Keratinocyte (primary cell): Measurements from ENCODE around the gene ASB6. TPM values are rescaled to one million over a fixed set of nuclear protein-coding genes. Genes with fewer than 3 reads are reported as not detected.

ENCODE experiments used
- DNase-seq: peaks from one replicate; pipeline ENCODE4 v3.0.0-alpha.2; 2011; ENCODE audit warnings: low read depth, missing footprints, low spot score
- FAIRE-seq: peaks from 2 replicates; lab custom pipeline; 2011; peaks lifted over from hg19 to GRCh38; lab: Jason Lieb, UNC
- H2AFZ ChIP-seq: 2 replicates; pipeline ENCODE4 v1.6.0; 2012; ENCODE audit warnings: low read length, control low read depth, inconsistent platforms; ENCODE audit not compliant: control insufficient read depth
- H3K27ac ChIP-seq: 2 replicates; pipeline ENCODE4 v1.5.1; 2011; ENCODE audit warnings: low read length; ENCODE audit not compliant: control insufficient read depth, insufficient read depth
- H3K27me3 ChIP-seq: 3 replicates; pipeline ENCODE4 v1.6.0; 2011; ENCODE audit warnings: low read length; ENCODE audit not compliant: control insufficient read depth, insufficient read depth; ENCODE audit errors: extremely low read depth
- H3K36me3 ChIP-seq, 2 experiments: 2 replicates in 1 of 2; 3 replicates in 1 of 2; pipeline ENCODE4 v1.5.1; 2011; ENCODE audit warnings: low read length in 2 of 2, mild to moderate bottlenecking in 1 of 2; ENCODE audit not compliant: control insufficient read depth in 2 of 2, insufficient read depth in 2 of 2; ENCODE audit errors: extremely low read depth in 1 of 2
- H3K4me1 ChIP-seq: 3 replicates; pipeline ENCODE4 v1.5.1; 2011; ENCODE audit warnings: low read length; ENCODE audit not compliant: control insufficient read depth, insufficient read depth; ENCODE audit errors: extremely low read depth
- H3K4me2 ChIP-seq: 3 replicates; pipeline ENCODE4 v1.6.0; 2011; ENCODE audit warnings: low read depth, low read length; ENCODE audit not compliant: control insufficient read depth, insufficient read depth; ENCODE audit errors: extremely low read depth
- H3K4me3 ChIP-seq, 3 experiments: fragments of 200-600 bp in 1 of 3; sonication (generic) in 1 of 3; 2 replicates in 2 of 3; 3 replicates in 1 of 3; pipeline ENCODE4 v1.5.1; 2011 to 2016; ENCODE audit warnings: low read length in 3 of 3, mild to moderate bottlenecking in 3 of 3, control low read depth in 2 of 3, inconsistent platforms in 1 of 3, low read depth in 1 of 3, mixed read lengths in 1 of 3, mixed run types in 1 of 3, moderate library complexity in 1 of 3; ENCODE audit not compliant: control insufficient read depth in 2 of 3, insufficient read depth in 2 of 3; ENCODE audit errors: extremely low read depth in 1 of 3
- H3K79me2 ChIP-seq: 2 replicates; pipeline ENCODE4 v1.6.0; 2012; ENCODE audit warnings: low read length; ENCODE audit not compliant: control insufficient read depth, insufficient read depth
- H3K9ac ChIP-seq: 3 replicates; pipeline ENCODE4 v1.6.0; 2011; ENCODE audit warnings: low read length; ENCODE audit not compliant: control insufficient read depth, insufficient read depth; ENCODE audit errors: extremely low read depth
- H3K9me1 ChIP-seq: 3 replicates; pipeline ENCODE4 v1.6.0; 2011; ENCODE audit warnings: low read length; ENCODE audit not compliant: control insufficient read depth, insufficient read depth; ENCODE audit errors: extremely low read depth
- H3K9me3 ChIP-seq: 2 replicates; pipeline ENCODE4 v1.5.1; 2012; ENCODE audit warnings: low read depth, low read length; ENCODE audit not compliant: control insufficient read depth
- H4K20me1 ChIP-seq: 3 replicates; pipeline ENCODE4 v1.6.0; 2011; ENCODE audit warnings: low read length; ENCODE audit not compliant: control insufficient read depth, insufficient read depth; ENCODE audit errors: extremely low read depth
- EZH2 ChIP-seq: IDR thresholded peaks from one replicate; pipeline ENCODE4 v1.6.1; 2012; ENCODE audit warnings: inconsistent platforms, mild to moderate bottlenecking, low read length, moderate library complexity
- dilution Hi-C: fragments of 300-500 bp; cut with MboI; formaldehyde crosslinking; loops from one replicate; pipeline ENCODE4 v1.7.0; 2020; ENCODE audit warnings: low sequenced_read_pairs; ENCODE audit not compliant: extremely low pct_ligation_motif_present
- polyA plus RNA-seq, 5 experiments: library from polyadenylated mRNA; depleted of rRNA in 3 of 5; stranded (reverse) in 3 of 5; stranded (forward) in 1 of 5; unstranded in 1 of 5; fragments of >200 nt; gene quantifications; 1 replicate in 1 of 5; 2 replicates in 3 of 5; 3 replicates in 1 of 5; pipeline versions ENCODE4 v1.2.1 to v1.2.3, GENCODE V29; 2011 to 2012; ENCODE audit warnings: missing spikeins in 2 of 5, low read depth in 1 of 5, low replicate concordance in 1 of 5
- TF ChIP-seq, protein P1 (sequence below), 3 experiments: IDR thresholded peaks in 1 of 3; conservative IDR thresholded peaks in 1 of 3; optimal IDR thresholded peaks in 1 of 3; 2 replicates in 2 of 3; 3 replicates in 1 of 3; pipeline versions ENCODE3 to v1.5.1; 2011; ENCODE audit warnings: low read length in 3 of 3, mild to moderate bottlenecking in 3 of 3, moderate library complexity in 2 of 3, control low read depth in 1 of 3, inconsistent platforms in 1 of 3; ENCODE audit not compliant: insufficient read depth in 2 of 3; ENCODE audit errors: extremely low read depth in 1 of 3

ASB6 gene
- polyA plus RNA-seq, 1 donor (not counting 4 experiments of a cell fraction or from before 2014, with no cell fraction given), result 16.3 TPM

GRCh38 chr9:129682381-129682780 is 40.4 kb upstream of the ASB6 start:
- dilution Hi-C loops, result no loop called here
- no peaks in the 10 kb centered on the region for H3K79me2 ChIP-seq
- peaks cover 10% of the 10 kb centered on the region for H3K4me1 ChIP-seq
- H3K9me1 ChIP-seq, result no peaks in the 10 kb centered on the region
- TF ChIP-seq, protein P1, sequence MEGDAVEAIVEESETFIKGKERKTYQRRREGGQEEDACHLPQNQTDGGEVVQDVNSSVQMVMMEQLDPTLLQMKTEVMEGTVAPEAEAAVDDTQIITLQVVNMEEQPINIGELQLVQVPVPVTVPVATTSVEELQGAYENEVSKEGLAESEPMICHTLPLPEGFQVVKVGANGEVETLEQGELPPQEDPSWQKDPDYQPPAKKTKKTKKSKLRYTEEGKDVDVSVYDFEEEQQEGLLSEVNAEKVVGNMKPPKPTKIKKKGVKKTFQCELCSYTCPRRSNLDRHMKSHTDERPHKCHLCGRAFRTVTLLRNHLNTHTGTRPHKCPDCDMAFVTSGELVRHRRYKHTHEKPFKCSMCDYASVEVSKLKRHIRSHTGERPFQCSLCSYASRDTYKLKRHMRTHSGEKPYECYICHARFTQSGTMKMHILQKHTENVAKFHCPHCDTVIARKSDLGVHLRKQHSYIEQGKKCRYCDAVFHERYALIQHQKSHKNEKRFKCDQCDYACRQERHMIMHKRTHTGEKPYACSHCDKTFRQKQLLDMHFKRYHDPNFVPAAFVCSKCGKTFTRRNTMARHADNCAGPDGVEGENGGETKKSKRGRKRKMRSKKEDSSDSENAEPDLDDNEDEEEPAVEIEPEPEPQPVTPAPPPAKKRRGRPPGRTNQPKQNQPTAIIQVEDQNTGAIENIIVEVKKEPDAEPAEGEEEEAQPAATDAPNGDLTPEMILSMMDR (optimal IDR thresholded peaks at IDR 0.05 in 1 of 3, IDR thresholded peaks at IDR 0.05 in 1 of 3, conservative IDR thresholded peaks at IDR 0.05 in 1 of 3; ENCODE audit: extremely low read depth in 1 of 3, insufficient read depth in 2 of 3, low read length in 3 of 3), result no peak
- no peak for TF ChIP-seq EZH2
- H3K4me2 ChIP-seq, result no peak overlapping the region
- no peak overlapping the region for H2AFZ ChIP-seq
- no peak overlapping the region for H3K27ac ChIP-seq
- peaks cover 2% of the 10 kb centered on the region for H4K20me1 ChIP-seq
- no peak overlapping the region for H3K9ac ChIP-seq
- no peak overlapping the region for H3K4me3 ChIP-seq
- H3K36me3 ChIP-seq, result no peaks in the 10 kb centered on the region
- DNase-seq (no peak), FAIRE-seq (no peak)
- no peaks in the 10 kb centered on the region for H3K9me3 ChIP-seq
- H3K27me3 ChIP-seq, result peaks cover 4% of the 10 kb centered on the region

GRCh38 chr9:129681924-129682323 is 40.0 kb upstream of the ASB6 start:
- TF ChIP-seq, protein P1 (optimal IDR thresholded peaks at IDR 0.05 in 1 of 3, IDR thresholded peaks at IDR 0.05 in 1 of 3, conservative IDR thresholded peaks at IDR 0.05 in 1 of 3; ENCODE audit: extremely low read depth in 1 of 3, insufficient read depth in 2 of 3, low read length in 3 of 3), result no peak
- TF ChIP-seq EZH2, result no peak
- FAIRE-seq, result no peak
- no peak overlapping the region for H3K27ac ChIP-seq

More at GRCh38 chr9:129681924-129682323, 40.0 kb upstream of the ASB6 start:
- no peaks in the 10 kb centered on the region for H3K79me2 ChIP-seq
- no peak overlapping the region for H3K4me3 ChIP-seq
- H3K36me3 ChIP-seq, result no peaks in the 10 kb centered on the region
- no peaks in the 10 kb centered on the region for H3K9me3 ChIP-seq
- DNase-seq, result no peak
- H3K9me1 ChIP-seq, result no peaks in the 10 kb centered on the region
- H2AFZ ChIP-seq, result no peak overlapping the region
- no peak overlapping the region for H3K9ac ChIP-seq
- peaks cover 9% of the 10 kb centered on the region for H3K27me3 ChIP-seq
- peaks cover 2% of the 10 kb centered on the region for H4K20me1 ChIP-seq
- dilution Hi-C loops, result no loop called here
- no peak overlapping the region for H3K4me2 ChIP-seq
- peaks cover 10% of the 10 kb centered on the region for H3K4me1 ChIP-seq
